Kidney (tissue), 22 donors: Measurements from ENCODE around the gene NKAPD1. TPM values are rescaled to one million over a fixed set of nuclear protein-coding genes. Genes with fewer than 3 reads are reported as not detected.

ENCODE experiments used
- DNase-seq, 5 donors: peaks; one replicate each; pipeline ENCODE4 v3.0.0-alpha.2; 2013 to 2020
- FAIRE-seq: peaks from 2 replicates; lab custom pipeline; 2012; peaks lifted over from hg19 to GRCh38; lab: Jason Lieb, UNC
- H3K27ac ChIP-seq, 2 donors: one replicate each; pipeline ENCODE4 v1.7.0; 2013; ENCODE audit warnings: low read depth in 2 of 2, low read length in 2 of 2, inconsistent platforms in 1 of 2
- H3K27me3 ChIP-seq: one replicate; pipeline ENCODE4 v1.7.1; 2013; ENCODE audit warnings: low read length, inconsistent platforms; ENCODE audit not compliant: control insufficient read depth, insufficient read depth
- H3K36me3 ChIP-seq, 3 donors: one replicate each; pipeline versions ENCODE4 v1.7.0 to v1.7.1; 2013; ENCODE audit warnings: low read length in 3 of 3, control low read depth in 1 of 3, inconsistent platforms in 1 of 3; ENCODE audit not compliant: insufficient read depth in 3 of 3, control insufficient read depth in 2 of 3
- H3K4me1 ChIP-seq, 3 donors: one replicate each; pipeline versions ENCODE4 v1.7.0 to v1.7.1; 2013; ENCODE audit warnings: low read length in 3 of 3, inconsistent platforms in 1 of 3, low read depth in 1 of 3; ENCODE audit not compliant: control insufficient read depth in 2 of 3, insufficient read depth in 2 of 3
- H3K4me3 ChIP-seq, 3 donors: one replicate each; pipeline versions ENCODE4 v1.7.0 to v1.8.1; 2013; ENCODE audit warnings: low read length in 3 of 3, control low read depth in 1 of 3, inconsistent platforms in 1 of 3
- H3K9ac ChIP-seq, 3 donors: one replicate each; pipeline versions ENCODE4 v1.7.0 to v1.7.1; 2013; ENCODE audit warnings: low read length in 3 of 3, control low read depth in 1 of 3, inconsistent platforms in 1 of 3
- H3K9me3 ChIP-seq, 3 donors: one replicate each; pipeline versions ENCODE4 v1.7.0 to v1.7.1; 2013; ENCODE audit warnings: low read length in 3 of 3, control low read depth in 1 of 3, inconsistent platforms in 1 of 3; ENCODE audit not compliant: control insufficient read depth in 2 of 3, insufficient read depth in 1 of 3
- CTCF ChIP-seq: IDR thresholded peaks from 3 replicates; pipeline ENCODE4 v1.5.1; 2012; ENCODE audit warnings: mild to moderate bottlenecking, moderate library complexity, borderline replicate concordance; ENCODE audit not compliant: insufficient read depth; ENCODE audit errors: extremely low read depth
- intact Hi-C: fragments of 100-400 bp; cut with DNase I; formaldehyde crosslinking; loops from one replicate; pipeline ENCODE4 v1.11.1; 2022
- long read RNA-seq, 10 donors: library from polyadenylated mRNA in 1 of 10; unstranded in 1 of 10; transcript quantifications; one replicate each; pipeline ENCODE4 v2.0.0 and lab custom pipeline, GENCODE V29; 2021 to 2026
- polyA plus RNA-seq: library from polyadenylated mRNA; stranded (reverse); fragments of 350-450 nt; fragmentation: Illumina TruSeq; extraction: RNeasy Lipid Tissue Mini Kit (QIAGEN cat#74804); gene quantifications from one replicate; pipeline ENCODE4 v1.2.3, GENCODE V29; 2014; ENCODE audit warnings: low read depth, low replicate concordance; ENCODE audit not compliant: insufficient read depth
- total RNA-seq: library from RNA; stranded (reverse); fragmentation: NEBNext Ultra II Directional; extraction: Animal tissue kit (Norgen Biotek cat#: 25700); gene quantifications from one replicate; pipeline ENCODE4 v1.2.1, GENCODE V29; 2021
- donor health status: control.
- donor health status: control.
- donor health status: control.
- donor health status: control.
- donor health status: control.
- donor health status: DM: yes; HTN: yes; CAD: no.
- donor health status: Normal renal cell carcinoma (clear cell type).

NKAPD1 gene
- total RNA-seq (21.5 TPM), polyA plus RNA-seq (14.3 TPM)
- long read RNA-seq, donor 1, transcript NKAPD1-202 (6 exons, 3,669 nt), result major isoform, 5 of 10 reads
- long read RNA-seq, donor 1, partial matches to known transcripts, result 5 of 10 reads
- long read RNA-seq, donor 1, other reads (novel, unspliced or antisense), result 0 of 10 reads
- long read RNA-seq, donor 2, transcript NKAPD1-202 (6 exons, 3,669 nt), result major isoform, 8 of 11 reads
- long read RNA-seq, donor 2, partial matches to known transcripts, result 0 of 11 reads
- long read RNA-seq, donor 2, other reads (novel, unspliced or antisense), result 0 of 11 reads
- long read RNA-seq, donor 3, transcript NKAPD1-202 (6 exons, 3,669 nt), result major isoform, 11 of 15 reads
- long read RNA-seq, donor 3, partial matches to known transcripts, result 0 of 15 reads
- long read RNA-seq, donor 3, other reads (novel, unspliced or antisense), result 0 of 15 reads
- long read RNA-seq, donor 4, transcript NKAPD1-202 (6 exons, 3,669 nt), result major isoform, 14 of 20 reads
- long read RNA-seq, donor 4, partial matches to known transcripts, result 0 of 20 reads
- long read RNA-seq, donor 4, other reads (novel, unspliced or antisense), result 0 of 20 reads
- long read RNA-seq, donor 5, result 0 reads
- long read RNA-seq, donor 6, transcript NKAPD1-202 (6 exons, 3,669 nt), result major isoform, 8 of 19 reads
- long read RNA-seq, donor 6, partial matches to known transcripts, result 5 of 19 reads
- long read RNA-seq, donor 6, other reads (novel, unspliced or antisense), result 0 of 19 reads
- long read RNA-seq, donor 7, partial matches to known transcripts, result 3 of 8 reads
- long read RNA-seq, donor 7, other reads (novel, unspliced or antisense), result 2 of 8 reads
- long read RNA-seq, donor 8, transcript NKAPD1-202 (6 exons, 3,669 nt), result major isoform, 9 of 17 reads
- long read RNA-seq, donor 8, partial matches to known transcripts, result 7 of 17 reads
- long read RNA-seq, donor 8, other reads (novel, unspliced or antisense), result 0 of 17 reads
- long read RNA-seq, donor 9, partial matches to known transcripts, result 0 of 3 reads
- long read RNA-seq, donor 9, other reads (novel, unspliced or antisense), result 0 of 3 reads
- long read RNA-seq, donor 10, transcript NKAPD1-202 (6 exons, 3,669 nt), result major isoform, 11 of 12 reads
- long read RNA-seq, donor 10, partial matches to known transcripts, result 0 of 12 reads
- long read RNA-seq, donor 10, other reads (novel, unspliced or antisense), result 0 of 12 reads

- Histone ChIP-seq H3K27ac (peak within 1 kb of the TSS; percentile 84), H3K36me3 (peaks cover 5 to 24% (median 17%) of the 10 kb centered on the region in 3 donors), H3K4me3 (peak within 1 kb of the TSS; percentile 94 to 98 (median 97)), H3K9ac (peak within 1 kb of the TSS; percentile 77 to 96 (median 95)), H3K9me3 (no peaks in the 10 kb centered on the region), H3K27me3 (no peaks in the 10 kb centered on the region), H3K4me1 (peaks cover 0 to 6% (median 3%) of the 10 kb centered on the region in 3 donors)
- no peak for TF ChIP-seq CTCF
- FAIRE-seq, result no peak
- intact Hi-C loops, result no loop called here
- DNase-seq, result peak; percentile 84 to 94 (median 86)
Observed at GRCh38 chr11:112073941-112074811, at the start of gene NKAPD1, which contains the start of gene PIH1D2. Gene NKAPD1 (plus strand): TSS chr11:112074299. CDS start chr11:112075575, 1,276 bp downstream. Gene PIH1D2 (minus strand): TSS chr11:112074017. CDS start chr11:112073174, 843 bp downstream.

- no peaks in the 10 kb centered on the region for H3K9me3 ChIP-seq
- no peak for FAIRE-seq
- no peak for TF ChIP-seq CTCF
Observed at GRCh38 chr11:112024773-112025678, 49.1 kb upstream of the NKAPD1 start, which contains the start of gene DLAT. Gene DLAT (plus strand): TSS chr11:112025408. CDS start chr11:112025473, 65 bp downstream.

More at GRCh38 chr11:112024773-112025678, 49.1 kb upstream of the NKAPD1 start, which contains the start of gene DLAT:
- intact Hi-C loops, result no loop called here
- peak within 1 kb of the TSS; percentile 61 to 96 (median 93) for H3K9ac ChIP-seq
- H3K27ac ChIP-seq, result peak within 1 kb of the TSS; percentile 95 to 97
- peak; percentile 92 to 97 (median 94) for DNase-seq
- peak within 1 kb of the TSS; percentile 77 to 97 (median 96) for H3K4me3 ChIP-seq
- H3K36me3 ChIP-seq, result peaks cover 0 to 27% (median 12%) of the 10 kb centered on the region in 3 donors
- H3K27me3 ChIP-seq, result no peaks in the 10 kb centered on the region
- peaks cover 0 to 5% (median 0%) of the 10 kb centered on the region in 3 donors for H3K4me1 ChIP-seq
